Tibial nerve (tissue), 4 donors: Measurements from ENCODE around the gene MNS1. TPM values are rescaled to one million over a fixed set of nuclear protein-coding genes. Genes with fewer than 3 reads are reported as not detected.

Source experiments
- DNase-seq, 2 donors: peaks; one replicate each; pipeline ENCODE4 v3.0.0-alpha.2; 2019; ENCODE audit warnings: low spot score in 2 of 2
- H3K27ac ChIP-seq, 4 donors: fragments of 200-600 bp; sonication (generic) in 3 of 4; one replicate each; pipeline ENCODE4 v1.5.1; 2017 to 2019; ENCODE audit warnings: mild to moderate bottlenecking in 1 of 4
- H3K27me3 ChIP-seq, 2 donors: fragments of 200-600 bp; sonication (generic) in 1 of 2; one replicate each; pipeline versions ENCODE4 v1.5.1 to v1.6.0; 2017 to 2019
- H3K36me3 ChIP-seq, 3 donors: fragments of 200-600 bp; sonication (generic); one replicate each; pipeline ENCODE4 v1.5.1; 2018 to 2019
- H3K4me1 ChIP-seq, 4 donors: fragments of 200-600 bp; sonication (generic) in 3 of 4; one replicate each; pipeline ENCODE4 v1.5.1; 2017 to 2019
- H3K4me3 ChIP-seq, 4 donors: fragments of 200-600 bp; sonication (generic) in 3 of 4; one replicate each; pipeline ENCODE4 v1.5.1; 2017 to 2019; ENCODE audit warnings: mild to moderate bottlenecking in 1 of 4, moderate library complexity in 1 of 4
- H3K9me3 ChIP-seq, 4 donors: fragments of 200-600 bp; sonication (generic) in 3 of 4; one replicate each; pipeline ENCODE4 v1.5.1; 2017 to 2019
- EP300 ChIP-seq, 2 donors: sonication (generic); formaldehyde crosslinking; IDR thresholded peaks; one replicate each; pipeline ENCODE4 v1.6.1; 2017; ENCODE audit warnings: antibody characterized with exemption in 2 of 2, mild to moderate bottlenecking in 1 of 2
- POLR2A ChIP-seq, 2 donors: fragments of 450-650 bp; IDR thresholded peaks; one replicate each; pipeline ENCODE4 v1.6.1; 2017; ENCODE audit warnings: antibody characterized with exemption in 2 of 2, mild to moderate bottlenecking in 2 of 2, moderate library complexity in 2 of 2
- WGBS, 2 donors: methylation state at CpG; one replicate each; pipeline ENCODE4 v1.1.5; 2018; 5-methylcytosine and 5-hydroxymethylcytosine counted together
- total RNA-seq, 4 donors: library from RNA; depleted of rRNA; stranded (reverse); fragments of >200 nt; gene quantifications; one replicate each; pipeline ENCODE4 v1.1.0, GENCODE V29; 2016
- TF ChIP-seq, protein P1 (sequence below), 5 experiments: fragments of 200-600 bp in 3 of 5; fragments of 450-650 bp in 2 of 5; sonication (generic) in 3 of 5; IDR thresholded peaks; one replicate each; pipeline ENCODE4 v1.5.1; 2016 to 2019; ENCODE audit warnings: antibody characterized with exemption in 5 of 5, mild to moderate bottlenecking in 3 of 5, moderate library complexity in 2 of 5

The MNS1 gene
- total RNA-seq, 4 donors from 2014 or later = 1.4 to 4.6 (median 2.1) TPM

DNA sequence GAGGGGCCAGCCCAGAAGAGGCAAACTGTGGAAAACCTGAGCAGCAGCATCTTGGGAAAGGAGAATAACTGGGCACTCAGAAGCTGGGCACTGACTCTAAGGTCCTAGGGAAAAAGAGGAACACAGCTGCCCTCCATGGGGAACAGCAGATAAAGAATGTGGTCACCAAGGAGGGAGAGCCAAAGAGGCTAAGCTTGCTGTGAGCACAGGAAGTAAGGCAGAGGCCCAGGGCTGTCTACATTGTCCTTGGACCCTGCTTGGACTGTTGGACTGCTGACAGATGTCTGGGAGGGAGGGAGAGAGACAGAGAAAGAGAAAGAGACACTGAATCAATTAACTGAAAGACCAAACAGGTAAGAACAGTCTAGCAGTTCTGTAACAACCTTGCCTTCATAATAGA is 4.5 kb upstream of the MNS1 start:
- peaks cover 0 to 11% (median 2%) of the 10 kb centered on the region in 4 donors for H3K4me1 ChIP-seq
- H3K9me3 ChIP-seq = no peaks in the 10 kb centered on the region
- no peak overlapping the region for H3K27ac ChIP-seq
- H3K4me3 ChIP-seq = no peak overlapping the region
- H3K27me3 ChIP-seq = no peaks in the 10 kb centered on the region
- TF ChIP-seq, protein P1, sequence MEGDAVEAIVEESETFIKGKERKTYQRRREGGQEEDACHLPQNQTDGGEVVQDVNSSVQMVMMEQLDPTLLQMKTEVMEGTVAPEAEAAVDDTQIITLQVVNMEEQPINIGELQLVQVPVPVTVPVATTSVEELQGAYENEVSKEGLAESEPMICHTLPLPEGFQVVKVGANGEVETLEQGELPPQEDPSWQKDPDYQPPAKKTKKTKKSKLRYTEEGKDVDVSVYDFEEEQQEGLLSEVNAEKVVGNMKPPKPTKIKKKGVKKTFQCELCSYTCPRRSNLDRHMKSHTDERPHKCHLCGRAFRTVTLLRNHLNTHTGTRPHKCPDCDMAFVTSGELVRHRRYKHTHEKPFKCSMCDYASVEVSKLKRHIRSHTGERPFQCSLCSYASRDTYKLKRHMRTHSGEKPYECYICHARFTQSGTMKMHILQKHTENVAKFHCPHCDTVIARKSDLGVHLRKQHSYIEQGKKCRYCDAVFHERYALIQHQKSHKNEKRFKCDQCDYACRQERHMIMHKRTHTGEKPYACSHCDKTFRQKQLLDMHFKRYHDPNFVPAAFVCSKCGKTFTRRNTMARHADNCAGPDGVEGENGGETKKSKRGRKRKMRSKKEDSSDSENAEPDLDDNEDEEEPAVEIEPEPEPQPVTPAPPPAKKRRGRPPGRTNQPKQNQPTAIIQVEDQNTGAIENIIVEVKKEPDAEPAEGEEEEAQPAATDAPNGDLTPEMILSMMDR (IDR thresholded peaks at IDR 0.05) = no peak
- TF ChIP-seq EP300 (IDR thresholded peaks at IDR 0.05) = no peak
- TF ChIP-seq POLR2A (IDR thresholded peaks at IDR 0.05) = no peak
- no peak for DNase-seq
- no peaks in the 10 kb centered on the region for H3K36me3 ChIP-seq

DNA sequence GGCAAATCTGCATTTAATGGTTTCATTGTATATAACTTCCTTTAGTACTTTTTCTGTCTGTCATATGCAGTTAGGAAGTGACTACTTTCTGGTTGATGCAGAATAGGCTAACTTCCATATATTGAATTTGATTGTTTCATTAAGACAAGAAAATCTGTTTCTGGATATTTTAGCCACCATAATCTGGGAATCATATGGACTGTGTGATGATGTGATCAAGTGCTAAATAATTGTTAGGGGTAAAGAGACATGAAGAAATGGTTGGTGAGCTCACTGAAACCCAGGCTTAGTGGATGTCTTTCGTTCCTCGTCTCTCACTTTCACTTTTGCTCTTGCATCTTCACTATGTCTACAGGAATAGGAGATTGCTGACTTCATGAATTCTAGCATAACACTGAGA is 3.5 kb upstream of the MNS1 start:
- H3K9me3 ChIP-seq = no peaks in the 10 kb centered on the region
- TF ChIP-seq, protein P1 (IDR thresholded peaks at IDR 0.05) = no peak
- TF ChIP-seq POLR2A (IDR thresholded peaks at IDR 0.05) (no peak), EP300 (IDR thresholded peaks at IDR 0.05) (no peak)
- WGBS, 2 donors = 57 to 70% methylated on average over 2 of the region's 2 CpGs
- H3K4me3 ChIP-seq = peak overlapping the region in 2 of 4 donors; percentile 1 to 18
- H3K27me3 ChIP-seq = no peaks in the 10 kb centered on the region
- no peaks in the 10 kb centered on the region for H3K36me3 ChIP-seq
- H3K4me1 ChIP-seq = peaks cover 0 to 20% (median 5%) of the 10 kb centered on the region in 4 donors
- DNase-seq = no peak
- H3K27ac ChIP-seq = no peak overlapping the region

DNA sequence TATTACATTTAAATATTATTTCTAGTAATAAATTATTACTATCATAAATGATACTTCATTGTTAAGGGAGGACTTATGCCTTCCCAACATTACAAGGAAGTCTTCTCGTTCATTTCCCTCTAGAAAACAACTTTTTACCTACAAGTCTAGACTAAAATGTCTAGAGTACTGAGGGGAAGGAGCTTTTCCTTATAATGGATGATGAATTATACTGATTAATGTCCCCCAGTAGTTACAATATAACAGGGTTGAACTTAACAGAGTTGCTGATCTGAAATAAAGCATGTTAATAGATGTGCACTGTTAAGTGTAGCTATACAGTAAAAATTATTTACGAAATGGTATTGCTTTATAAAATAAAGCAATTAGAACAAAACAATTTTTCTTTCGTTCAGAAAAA is 2.7 kb upstream of the MNS1 start:
- DNase-seq = no peak
- Histone ChIP-seq H3K27me3 (no peaks in the 10 kb centered on the region), H3K36me3 (no peaks in the 10 kb centered on the region), H3K4me1 (peaks cover 0 to 20% (median 5%) of the 10 kb centered on the region in 4 donors), H3K4me3 (no peak overlapping the region), H3K9me3 (no peaks in the 10 kb centered on the region), H3K27ac (no peak overlapping the region)
- no peak for TF ChIP-seq POLR2A (IDR thresholded peaks at IDR 0.05)
- TF ChIP-seq, protein P1 (IDR thresholded peaks at IDR 0.05) = no peak
- no peak for TF ChIP-seq EP300 (IDR thresholded peaks at IDR 0.05)
- 72% methylated on average over 3 of the region's 3 CpGs for WGBS, 2 donors

DNA sequence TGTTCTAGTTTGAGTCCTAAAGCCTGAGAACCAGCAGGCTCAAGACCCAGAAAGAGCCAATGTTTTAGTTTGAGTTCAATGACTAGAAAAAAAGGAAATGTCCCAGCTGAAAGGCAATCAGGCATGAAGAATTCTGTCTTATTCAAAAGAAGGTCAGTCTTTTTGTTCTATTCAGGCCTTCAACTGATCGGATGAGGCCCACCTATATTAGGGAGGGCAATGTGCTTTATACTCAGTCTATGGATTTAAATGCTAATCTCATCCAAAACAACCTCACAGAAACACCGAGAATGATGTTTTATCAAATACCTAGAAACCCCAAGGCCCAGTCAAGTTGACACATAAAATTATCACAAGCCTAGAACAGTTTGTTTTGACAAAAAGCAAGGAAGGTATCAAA is 4.0 kb downstream of the MNS1 start:
- H3K4me3 ChIP-seq = no peak overlapping the region
- 93 to 98% methylated on average over 2 of the region's 2 CpGs for WGBS, 2 donors
- H3K36me3 ChIP-seq = peaks cover 0 to 7% (median 0%) of the 10 kb centered on the region in 3 donors
- no peaks in the 10 kb centered on the region for H3K9me3 ChIP-seq
- H3K4me1 ChIP-seq = peaks cover 0 to 20% (median 5%) of the 10 kb centered on the region in 4 donors
- TF ChIP-seq EP300 (IDR thresholded peaks at IDR 0.05) = no peak
- TF ChIP-seq POLR2A (IDR thresholded peaks at IDR 0.05) = no peak
- no peaks in the 10 kb centered on the region for H3K27me3 ChIP-seq
- DNase-seq = no peak
- H3K27ac ChIP-seq = no peak overlapping the region

DNA sequence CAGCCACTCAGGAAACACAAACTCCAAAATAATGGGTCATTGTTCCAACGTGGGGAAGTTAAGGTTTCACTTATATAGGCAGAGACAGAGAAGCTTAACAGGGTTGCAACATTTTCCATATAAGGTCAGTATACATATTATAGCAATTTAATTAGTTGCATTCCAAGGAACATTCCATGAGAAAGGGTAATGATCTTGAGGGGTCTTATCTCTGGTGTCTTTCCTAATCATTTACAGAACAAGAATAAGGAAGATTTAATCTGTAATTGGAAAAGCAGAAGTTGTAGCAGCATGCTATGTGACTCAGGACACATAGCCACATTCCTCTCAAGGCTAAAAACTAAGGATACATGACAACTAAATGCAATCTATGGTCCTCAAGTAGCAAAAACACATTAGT is 4.9 kb downstream of the MNS1 start:
- H3K27me3 ChIP-seq = no peaks in the 10 kb centered on the region
- TF ChIP-seq, protein P1 (IDR thresholded peaks at IDR 0.05) = no peak
- no peak for TF ChIP-seq POLR2A (IDR thresholded peaks at IDR 0.05)
- TF ChIP-seq EP300 (IDR thresholded peaks at IDR 0.05) = no peak
- DNase-seq = no peak
- no peak overlapping the region for H3K4me3 ChIP-seq
- H3K9me3 ChIP-seq = no peaks in the 10 kb centered on the region
- peaks cover 0 to 7% (median 0%) of the 10 kb centered on the region in 3 donors for H3K36me3 ChIP-seq
- 16 to 27% methylated on average over 1 of the region's 1 CpG for WGBS, 2 donors
- H3K27ac ChIP-seq = no peak overlapping the region
- peaks cover 0 to 11% (median 3%) of the 10 kb centered on the region in 4 donors for H3K4me1 ChIP-seq

DNA sequence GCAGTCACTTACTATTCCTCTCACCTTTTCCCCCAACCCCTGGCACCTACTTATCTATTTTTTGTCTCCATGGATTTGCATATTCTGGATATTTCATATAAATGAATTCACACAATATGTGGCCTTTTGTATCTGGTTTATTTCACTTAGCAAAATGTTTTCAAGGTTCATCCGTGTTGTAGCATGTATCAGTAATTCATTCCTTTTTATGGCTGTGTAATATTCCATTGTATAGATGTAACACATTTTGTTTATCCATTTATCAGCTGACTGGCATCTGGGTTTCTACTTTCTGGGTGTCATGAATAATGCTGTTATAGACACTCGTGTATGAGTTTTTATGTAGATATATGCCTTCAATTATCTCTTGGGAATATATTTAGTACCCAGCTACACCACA is 5.8 kb downstream of the MNS1 start:
- H3K27me3 ChIP-seq = no peaks in the 10 kb centered on the region
- TF ChIP-seq EP300 (IDR thresholded peaks at IDR 0.05) (no peak), POLR2A (IDR thresholded peaks at IDR 0.05) (no peak)
- TF ChIP-seq, protein P1 (IDR thresholded peaks at IDR 0.05) = no peak
- peaks cover 0 to 7% (median 0%) of the 10 kb centered on the region in 3 donors for H3K36me3 ChIP-seq

More for the DNA sequence above, 5.8 kb downstream of the MNS1 start:
- no peak for DNase-seq
- Histone ChIP-seq H3K27ac (no peak overlapping the region), H3K4me1 (peaks cover 0 to 4% (median 1%) of the 10 kb centered on the region in 4 donors), H3K4me3 (no peak overlapping the region), H3K9me3 (no peaks in the 10 kb centered on the region)
- 94 to 97% methylated on average over 2 of the region's 2 CpGs for WGBS, 2 donors
